HG03139 (cell line): Measurements from ENCODE around the gene ABLIM1.

Source experiments
- ATAC-seq: cut with Tn5 transposase; IDR thresholded peaks from one replicate; pipeline ENCODE4 v1.9.1; 2021; ENCODE audit not compliant: unreplicated experiment

The ABLIM1 gene

DNA sequence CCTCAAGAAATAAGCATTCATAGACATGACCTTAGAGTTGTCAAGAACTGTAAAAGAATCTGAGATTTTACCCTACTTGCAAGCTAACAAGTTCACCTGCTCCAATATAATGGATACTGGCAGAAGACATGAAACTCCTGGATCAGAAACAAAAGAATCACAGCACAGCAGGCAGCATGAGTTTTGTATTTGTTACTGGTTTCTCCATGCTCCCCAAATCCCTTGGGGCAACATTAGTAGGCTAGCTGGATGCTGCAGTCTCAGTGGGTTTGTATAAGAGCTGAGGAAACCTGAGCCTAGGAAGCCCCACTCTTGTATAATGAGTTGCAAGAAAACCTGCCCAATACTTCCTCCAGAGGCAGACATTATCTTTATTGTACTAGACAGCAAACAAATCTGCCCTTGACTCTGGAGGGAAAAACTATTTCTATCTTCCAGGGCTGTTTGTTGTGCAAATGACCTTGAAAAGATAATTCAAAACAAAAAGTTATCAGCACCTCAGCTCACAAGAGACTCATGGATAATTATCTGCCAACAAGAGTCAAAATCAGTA is 64.8 kb downstream of the ABLIM1 start:
- ATAC-seq = no peak

GRCh38 chr10:114590993-114591392 is 67.1 kb downstream of the ABLIM1 start:
- no peak for ATAC-seq

DNA sequence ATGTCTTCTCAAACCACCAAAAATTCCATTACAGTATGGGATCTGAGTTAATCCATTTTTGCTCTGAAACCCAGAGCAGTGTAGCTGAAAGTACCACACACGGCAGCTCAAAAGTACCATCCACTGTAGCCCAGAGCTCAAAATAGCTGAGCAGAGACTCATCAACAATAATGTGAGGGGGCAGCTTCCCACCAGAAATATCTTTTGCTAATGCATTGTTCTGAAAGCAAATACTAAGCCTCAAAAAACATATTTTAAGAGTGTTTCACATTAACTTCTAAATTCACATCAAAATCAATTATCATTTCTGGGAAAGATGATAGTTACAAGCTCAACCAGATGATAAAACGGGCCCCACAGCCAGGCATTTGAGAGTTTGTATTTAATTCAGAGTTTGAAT is 73.7 kb downstream of the ABLIM1 start:
- no peak for ATAC-seq

DNA sequence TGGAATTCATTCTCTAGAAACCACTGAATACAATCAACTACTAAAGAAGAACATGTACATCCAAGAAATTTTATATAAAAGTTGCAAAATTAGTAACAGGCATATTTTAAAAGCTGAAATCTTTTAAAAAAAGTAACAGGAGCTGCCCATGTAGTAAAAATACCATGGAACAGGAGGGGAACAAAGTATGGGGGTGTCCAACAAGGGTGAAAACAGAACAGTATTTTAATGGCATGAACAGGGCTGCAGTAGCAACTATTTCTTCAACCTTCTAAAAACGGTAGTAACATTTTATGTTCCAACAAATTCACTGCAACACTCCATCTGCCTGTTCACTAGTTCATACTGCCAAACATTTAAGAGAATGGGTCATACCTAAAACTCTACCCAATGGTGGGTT is 77.0 kb downstream of the ABLIM1 start:
- no peak for ATAC-seq

DNA sequence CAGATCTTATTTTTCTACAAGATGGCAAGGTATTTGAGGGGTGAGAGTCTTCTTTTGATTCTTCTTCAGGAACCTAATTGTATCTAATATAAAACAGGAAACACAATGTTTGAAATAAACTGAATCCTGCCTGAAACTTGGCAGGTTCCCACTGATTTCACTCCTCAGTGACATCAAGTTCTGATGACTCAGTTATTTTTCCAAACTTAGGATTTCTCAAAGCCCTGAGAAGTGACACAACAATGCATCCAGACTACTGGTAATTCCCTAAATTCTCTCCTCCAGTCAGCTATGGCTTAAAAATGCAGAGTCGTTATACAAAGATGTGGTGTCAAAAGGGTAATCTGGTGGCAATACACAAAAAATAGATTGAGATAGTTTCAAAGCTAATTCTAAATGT is 80.9 kb downstream of the ABLIM1 start:
- ATAC-seq = no peak

- no peak for ATAC-seq
Observed at GRCh38 chr10:114576716-114577115, 81.4 kb downstream of the ABLIM1 start.

- no peak for ATAC-seq
Observed at GRCh38 chr10:114576132-114576487, 82.0 kb downstream of the ABLIM1 start.

DNA sequence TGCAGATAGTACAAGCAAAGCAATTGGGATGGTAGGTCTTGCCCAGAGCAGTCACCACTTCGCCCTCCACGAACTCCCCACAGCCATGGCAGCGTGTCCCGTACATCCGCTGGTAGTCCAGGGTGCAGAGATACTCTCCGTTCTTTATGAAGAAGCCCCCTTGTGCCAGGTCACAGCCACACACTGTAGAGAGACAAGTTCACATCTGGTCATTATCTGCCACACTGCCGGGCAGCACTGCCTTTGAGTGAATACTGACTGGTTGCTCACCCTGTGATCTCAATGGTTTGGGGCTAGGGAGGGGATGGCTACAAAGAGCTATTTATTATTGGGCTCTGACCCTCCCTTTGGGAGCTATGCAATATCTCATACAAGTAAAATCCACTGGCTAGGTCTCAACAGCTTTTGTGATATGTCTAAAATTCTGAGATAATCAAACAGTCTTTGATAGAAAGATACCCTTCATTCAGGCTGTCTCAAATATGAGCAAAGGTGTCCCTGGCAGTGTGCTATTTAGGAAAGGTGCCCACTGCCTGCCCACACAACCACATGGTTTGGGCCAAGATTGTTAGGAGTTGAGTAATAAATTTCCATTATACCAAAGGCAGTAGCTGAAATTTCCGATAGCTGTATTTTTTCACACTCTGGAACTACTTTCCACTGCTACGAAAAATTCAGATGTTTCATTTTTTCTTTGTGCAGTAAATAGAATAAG is 82.5 kb downstream of the ABLIM1 start:
- no peak for ATAC-seq

DNA sequence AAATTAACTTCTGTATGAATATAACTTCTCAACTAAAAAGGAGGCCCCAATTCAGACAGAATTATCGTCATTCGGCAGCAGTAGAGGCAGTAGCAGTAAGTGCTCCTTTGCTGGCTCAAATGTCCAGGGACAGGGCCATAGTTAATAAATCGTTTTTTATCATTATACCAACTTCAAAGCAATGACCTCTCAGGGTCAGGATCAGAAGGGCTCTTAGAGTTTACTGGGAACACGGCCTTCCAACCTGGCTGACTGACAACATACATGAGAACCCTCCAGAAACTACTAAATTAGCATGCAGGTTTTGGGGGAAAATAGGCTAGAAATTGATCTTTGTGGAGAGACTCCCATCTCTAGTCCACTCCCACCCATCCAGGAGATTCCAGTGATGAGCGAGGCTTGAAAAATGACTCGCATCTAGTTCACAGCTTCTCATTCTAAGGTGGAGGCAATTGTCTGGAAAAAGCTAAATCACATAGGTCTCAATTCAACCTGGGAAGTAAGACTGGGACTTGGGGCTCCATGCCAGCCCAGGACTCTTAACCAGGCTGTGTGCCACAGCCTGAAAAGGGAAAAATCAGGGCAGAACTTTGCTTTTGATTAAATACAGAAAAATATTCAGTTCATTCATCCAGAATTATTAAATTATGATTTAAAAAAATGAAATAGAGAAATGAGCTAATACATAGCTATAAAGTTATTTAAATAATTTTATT is 84.6 kb downstream of the ABLIM1 start:
- no peak for ATAC-seq

GRCh38 chr10:114571316-114571999 is 86.6 kb downstream of the ABLIM1 start:
- ATAC-seq = no peak

DNA sequence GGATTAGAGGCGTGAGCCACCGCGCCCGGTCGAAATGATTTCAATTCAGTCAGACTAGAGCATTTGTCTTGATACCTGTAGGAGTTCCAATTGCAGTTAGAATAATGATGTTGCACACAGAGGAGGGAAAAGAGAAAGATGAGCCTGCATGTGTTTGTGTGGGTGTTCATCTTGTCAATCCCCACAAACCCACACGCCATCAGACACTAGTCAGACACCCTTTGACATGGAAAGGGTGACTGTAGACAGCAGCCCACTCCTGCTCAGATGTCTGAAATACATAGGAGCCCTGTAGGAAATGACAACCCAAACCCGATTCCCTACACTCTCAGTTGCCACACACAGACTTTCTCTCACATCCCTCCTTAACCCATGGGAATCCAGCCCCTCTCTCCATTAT is 92.0 kb downstream of the ABLIM1 start:
- no peak for ATAC-seq

- no peak for ATAC-seq
Observed at GRCh38 chr10:114565066-114565465, 93.0 kb downstream of the ABLIM1 start.

DNA sequence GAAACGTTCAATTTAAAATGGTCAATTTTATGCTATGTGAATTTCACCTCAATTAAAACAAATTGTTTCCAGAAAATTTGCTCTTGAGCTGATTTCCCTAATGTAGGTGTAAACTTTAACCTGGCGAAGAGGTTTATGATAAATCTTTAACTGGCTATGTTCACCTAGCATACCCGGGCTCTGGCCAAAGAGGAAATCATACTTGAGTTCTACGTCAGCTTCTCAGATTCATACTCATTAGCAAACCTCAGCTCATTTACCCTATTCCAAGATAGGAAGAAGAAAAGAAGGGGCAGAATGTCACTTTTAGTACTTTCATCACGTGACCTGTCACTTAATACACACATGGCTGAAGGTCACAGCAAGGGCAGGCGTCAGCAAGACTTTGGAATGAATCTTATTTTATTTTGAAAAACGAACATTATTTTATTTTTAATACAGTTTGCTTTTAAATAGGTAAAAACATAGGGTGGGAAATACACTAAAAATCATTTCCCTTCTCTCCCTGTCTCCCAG is 97.0 kb downstream of the ABLIM1 start:
- no peak for ATAC-seq

GRCh38 chr10:114560144-114560543 is 97.9 kb downstream of the ABLIM1 start:
- ATAC-seq = no peak

- ATAC-seq = no peak
Observed at GRCh38 chr10:114559636-114560035, 98.4 kb downstream of the ABLIM1 start.

GRCh38 chr10:114557854-114558253 is 100.2 kb downstream of the ABLIM1 start:
- no peak for ATAC-seq

GRCh38 chr10:114556236-114557122 is 101.6 kb downstream of the ABLIM1 start:
- no peak for ATAC-seq

- no peak for ATAC-seq
Observed at GRCh38 chr10:114553436-114553835, 104.6 kb downstream of the ABLIM1 start.

- no peak for ATAC-seq
Observed at GRCh38 chr10:114552050-114552449, 106.0 kb downstream of the ABLIM1 start.

- no peak for ATAC-seq
Observed at GRCh38 chr10:114551636-114551972, 106.5 kb downstream of the ABLIM1 start.
